ENCODE measurements around the gene PROM1. TPM values are rescaled to one million over a fixed set of nuclear protein-coding genes. Genes with fewer than 3 reads are reported as not detected.

Gene PROM1
- total and polyA plus RNA-seq, 2 of the 8 experiments (the other 6 are each of a cell fraction or from before 2014, with no cell fraction given) = 36.0 to 59.7 TPM

GRCh38 chr4:16035843-16036242 is 48.0 kb downstream of the PROM1 start (continued):
- TF ChIP-seq CHD7 (IDR thresholded peaks at IDR 0.05; ENCODE audit: insufficient replicate concordance, low read length) (no peak), POLR2AphosphoS5 (IDR thresholded peaks at IDR 0.05; ENCODE audit: low read depth, low read length) (no peak), SRF (IDR thresholded peaks at IDR 0.05; ENCODE audit: low read depth, low read length) (no peak), HDAC2 (IDR thresholded peaks at IDR 0.05; ENCODE audit: borderline replicate concordance in 1 of 2, low read depth in 2 of 2, low read length in 2 of 2) (no peak), FOSL1 (IDR thresholded peaks at IDR 0.05; ENCODE audit: insufficient read depth, low read depth, low read length) (no peak), TAF7 (optimal IDR thresholded peaks at IDR 0.05; ENCODE audit: borderline replicate concordance, low read depth, low read length) (no peak), BCL11A (IDR thresholded peaks at IDR 0.05; ENCODE audit: low read depth in 2 of 2, low read length in 2 of 2) (no peak), BACH1 (IDR thresholded peaks at IDR 0.05; ENCODE audit: low read length) (no peak), GTF2F1 (IDR thresholded peaks at IDR 0.05; ENCODE audit: borderline replicate concordance, low read depth, low read length) (no peak), CEBPB (IDR thresholded peaks at IDR 0.05; ENCODE audit: low read depth, low read length) (no peak), ZNF274 (IDR thresholded peaks at IDR 0.05; ENCODE audit: borderline replicate concordance, extremely low read depth, low read length) (no peak), HDAC6 (IDR thresholded peaks at IDR 0.05; ENCODE audit: low read depth, low read length) (no peak)

Measured in H1 (cell line).